OCI-LY3 (cell line): ENCODE data around the gene LZTS2.

Source experiments
- CTCF ChIP-seq: fragments of 200-600, 300-600 bp; sonication (generic); IDR thresholded peaks from 2 replicates; pipeline ENCODE4 v1.5.1; 2014; ENCODE audit warnings: antibody characterized with exemption, low read length, low read depth
- EZH2phosphoT487 ChIP-seq: fragments of 200-600 bp; shearing (Covaris generic); IDR thresholded peaks from 2 replicates; pipeline ENCODE4 v1.6.1; 2018; ENCODE audit warnings: antibody characterized with exemption, mixed run types, low read depth

DNA sequence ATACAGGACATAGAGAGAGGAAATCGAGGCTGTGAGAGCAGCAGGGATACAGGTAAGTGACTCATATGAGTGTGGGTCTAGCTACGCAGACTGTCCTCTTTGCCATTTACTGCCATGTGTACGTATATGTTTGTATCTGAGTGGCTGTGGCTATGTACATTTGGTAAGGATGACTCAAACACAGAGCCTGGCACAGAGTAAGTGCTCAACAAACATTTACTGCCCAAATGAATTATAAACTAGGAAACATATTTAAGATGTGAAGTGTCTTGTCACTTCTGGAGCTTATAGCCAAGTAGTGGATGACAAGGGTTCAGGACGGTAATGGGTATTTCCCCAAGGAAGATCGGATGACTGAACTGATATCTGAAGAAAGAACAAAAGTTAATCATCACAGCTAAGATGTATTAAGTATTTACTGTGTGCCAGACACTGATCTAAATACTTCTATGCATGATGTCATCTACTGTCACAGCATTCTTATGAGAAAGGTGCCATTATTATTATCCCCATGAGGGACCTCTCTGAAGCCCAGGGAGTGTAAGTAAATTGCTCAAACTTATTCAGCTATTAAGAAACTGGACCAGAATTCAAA, 18.3 kb upstream of the LZTS2 start:
- TF ChIP-seq CTCF (no peak), EZH2phosphoT487 (no peak)
